Kidney epithelial cell (primary cell): ENCODE measurements around the gene ASB4. TPM values are rescaled to one million over a fixed set of nuclear protein-coding genes. Genes with fewer than 3 reads are reported as not detected.

Experiments used
- DNase-seq: peaks from one replicate; pipeline ENCODE4 v3.0.0-alpha.2; 2010; ENCODE audit warnings: low read depth
- H3K27me3 ChIP-seq: 2 replicates; pipeline ENCODE4 v1.6.0; 2011; ENCODE audit warnings: low read length; ENCODE audit not compliant: control insufficient read depth, insufficient read depth
- H3K36me3 ChIP-seq: 2 replicates; pipeline ENCODE4 v1.5.1; 2011; ENCODE audit warnings: low read length; ENCODE audit not compliant: control insufficient read depth, insufficient read depth
- H3K4me3 ChIP-seq: 2 replicates; pipeline ENCODE4 v1.5.1; 2011; ENCODE audit warnings: low read depth, mild to moderate bottlenecking, control low read depth, low read length
- total RNA-seq: library from RNA; depleted of rRNA; stranded (reverse); fragments of >200 nt; gene quantifications from 2 replicates; pipeline ENCODE4 v1.2.3, GENCODE V29; 2015
- TF ChIP-seq, protein P1 (sequence below): IDR thresholded peaks from 2 replicates; pipeline ENCODE4 v1.5.1; 2011; ENCODE audit warnings: mild to moderate bottlenecking, moderate library complexity, low read length, control low read depth, inconsistent platforms; ENCODE audit not compliant: insufficient read depth, poor library complexity, severe bottlenecking

Gene ASB4, protein sequence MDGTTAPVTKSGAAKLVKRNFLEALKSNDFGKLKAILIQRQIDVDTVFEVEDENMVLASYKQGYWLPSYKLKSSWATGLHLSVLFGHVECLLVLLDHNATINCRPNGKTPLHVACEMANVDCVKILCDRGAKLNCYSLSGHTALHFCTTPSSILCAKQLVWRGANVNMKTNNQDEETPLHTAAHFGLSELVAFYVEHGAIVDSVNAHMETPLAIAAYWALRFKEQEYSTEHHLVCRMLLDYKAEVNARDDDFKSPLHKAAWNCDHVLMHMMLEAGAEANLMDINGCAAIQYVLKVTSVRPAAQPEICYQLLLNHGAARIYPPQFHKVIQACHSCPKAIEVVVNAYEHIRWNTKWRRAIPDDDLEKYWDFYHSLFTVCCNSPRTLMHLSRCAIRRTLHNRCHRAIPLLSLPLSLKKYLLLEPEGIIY
- total RNA-seq, result not detected in 2 replicates

DNA sequence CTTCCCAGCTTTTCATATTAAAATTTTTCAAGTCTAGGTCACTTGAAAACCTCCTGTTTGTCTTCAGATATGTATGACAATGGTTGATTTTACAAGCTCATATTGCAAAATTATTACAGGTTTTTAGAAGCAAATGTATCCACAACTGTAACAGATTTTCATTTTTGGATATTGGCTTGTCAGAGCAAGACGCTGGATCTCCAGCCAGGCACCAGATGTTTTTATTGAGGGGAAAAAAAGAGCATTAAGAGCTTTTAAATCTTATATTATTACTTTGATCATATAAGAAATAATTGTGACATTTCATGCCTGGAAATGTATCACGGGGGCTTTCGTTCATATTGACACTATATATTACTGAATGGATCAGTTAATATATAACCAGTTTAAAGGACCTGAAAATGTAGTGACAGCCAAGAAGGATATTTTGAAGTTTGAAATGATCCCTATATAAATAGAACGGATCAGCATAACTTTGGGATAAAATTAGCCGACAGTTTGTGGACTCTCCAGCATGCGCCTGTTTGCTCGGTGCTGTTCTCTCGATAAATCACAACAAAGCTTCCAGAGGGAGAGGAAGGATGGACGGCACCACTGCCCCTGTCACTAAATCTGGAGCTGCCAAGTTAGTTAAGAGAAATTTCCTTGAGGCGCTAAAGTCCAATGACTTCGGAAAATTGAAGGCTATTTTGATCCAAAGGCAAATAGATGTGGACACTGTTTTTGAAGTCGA is at the start of gene ASB4:
Gene ASB4, plus strand, starts transcription at position 553 of the 733 bp plus-strand sequence. Its CDS starts 29 bp downstream, at position 582.
- TF ChIP-seq, protein P1, sequence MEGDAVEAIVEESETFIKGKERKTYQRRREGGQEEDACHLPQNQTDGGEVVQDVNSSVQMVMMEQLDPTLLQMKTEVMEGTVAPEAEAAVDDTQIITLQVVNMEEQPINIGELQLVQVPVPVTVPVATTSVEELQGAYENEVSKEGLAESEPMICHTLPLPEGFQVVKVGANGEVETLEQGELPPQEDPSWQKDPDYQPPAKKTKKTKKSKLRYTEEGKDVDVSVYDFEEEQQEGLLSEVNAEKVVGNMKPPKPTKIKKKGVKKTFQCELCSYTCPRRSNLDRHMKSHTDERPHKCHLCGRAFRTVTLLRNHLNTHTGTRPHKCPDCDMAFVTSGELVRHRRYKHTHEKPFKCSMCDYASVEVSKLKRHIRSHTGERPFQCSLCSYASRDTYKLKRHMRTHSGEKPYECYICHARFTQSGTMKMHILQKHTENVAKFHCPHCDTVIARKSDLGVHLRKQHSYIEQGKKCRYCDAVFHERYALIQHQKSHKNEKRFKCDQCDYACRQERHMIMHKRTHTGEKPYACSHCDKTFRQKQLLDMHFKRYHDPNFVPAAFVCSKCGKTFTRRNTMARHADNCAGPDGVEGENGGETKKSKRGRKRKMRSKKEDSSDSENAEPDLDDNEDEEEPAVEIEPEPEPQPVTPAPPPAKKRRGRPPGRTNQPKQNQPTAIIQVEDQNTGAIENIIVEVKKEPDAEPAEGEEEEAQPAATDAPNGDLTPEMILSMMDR, result no peak
- no peak for DNase-seq
- Histone ChIP-seq H3K36me3 (no peaks in the 10 kb centered on the region), H3K4me3 (no peak within 1 kb of the TSS), H3K27me3 (no peaks in the 10 kb centered on the region)

DNA sequence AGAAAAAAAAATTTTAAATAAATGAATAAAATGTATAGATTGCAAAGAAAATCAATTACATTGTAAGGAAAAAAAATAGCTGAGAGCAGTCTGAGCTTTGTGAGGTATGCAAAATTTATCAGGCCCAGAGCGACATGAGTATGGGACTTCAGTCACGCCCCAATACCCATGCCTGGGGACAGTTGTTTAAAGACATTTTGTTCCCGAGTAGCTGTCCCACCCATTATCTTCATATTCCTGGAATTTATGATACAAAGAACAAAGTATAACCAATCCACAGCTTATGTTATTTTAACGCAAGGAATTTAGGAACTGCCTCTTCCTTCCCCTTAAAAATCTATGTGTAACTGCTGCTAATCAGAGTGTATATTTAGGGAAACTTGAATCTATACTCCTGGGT is 49.3 kb upstream of the ASB4 start:
- no peaks in the 10 kb centered on the region for H3K27me3 ChIP-seq
- TF ChIP-seq, protein P1, result no peak
- no peak for DNase-seq
- no peak overlapping the region for H3K4me3 ChIP-seq
- no peaks in the 10 kb centered on the region for H3K36me3 ChIP-seq

DNA sequence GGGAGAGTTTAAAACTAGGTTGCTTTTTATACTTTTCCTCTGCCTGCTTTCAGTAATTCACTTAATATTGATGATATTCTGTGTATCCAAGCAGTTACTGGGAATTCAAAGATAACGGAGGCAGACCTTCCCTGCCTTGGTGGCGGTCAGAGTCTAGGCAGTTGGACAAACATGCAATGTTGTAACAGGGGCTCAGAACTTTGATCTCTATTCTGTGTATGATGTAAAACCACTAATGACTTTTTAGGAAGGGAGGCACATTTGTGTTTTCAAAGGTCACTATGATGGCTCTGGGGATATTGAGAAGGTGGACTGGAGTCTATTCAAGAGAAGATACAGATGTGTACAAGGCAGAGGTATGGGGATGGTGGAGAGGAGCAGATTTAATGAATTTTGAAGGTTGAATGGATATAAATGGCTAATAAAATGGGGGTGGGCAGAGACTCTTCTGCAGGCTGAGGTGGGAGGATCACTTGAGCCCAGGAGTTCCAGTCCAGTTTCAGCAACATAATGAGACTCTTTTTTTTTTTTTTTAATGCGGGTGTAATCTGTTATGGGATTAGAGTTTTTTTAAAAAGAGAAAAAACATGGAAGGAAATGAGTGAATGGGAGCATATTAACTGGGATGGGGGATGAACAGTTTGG is 45.2 kb upstream of the ASB4 start:
- DNase-seq, result no peak
- no peak overlapping the region for H3K4me3 ChIP-seq
- TF ChIP-seq, protein P1, result no peak
- no peaks in the 10 kb centered on the region for H3K36me3 ChIP-seq
- no peaks in the 10 kb centered on the region for H3K27me3 ChIP-seq

DNA sequence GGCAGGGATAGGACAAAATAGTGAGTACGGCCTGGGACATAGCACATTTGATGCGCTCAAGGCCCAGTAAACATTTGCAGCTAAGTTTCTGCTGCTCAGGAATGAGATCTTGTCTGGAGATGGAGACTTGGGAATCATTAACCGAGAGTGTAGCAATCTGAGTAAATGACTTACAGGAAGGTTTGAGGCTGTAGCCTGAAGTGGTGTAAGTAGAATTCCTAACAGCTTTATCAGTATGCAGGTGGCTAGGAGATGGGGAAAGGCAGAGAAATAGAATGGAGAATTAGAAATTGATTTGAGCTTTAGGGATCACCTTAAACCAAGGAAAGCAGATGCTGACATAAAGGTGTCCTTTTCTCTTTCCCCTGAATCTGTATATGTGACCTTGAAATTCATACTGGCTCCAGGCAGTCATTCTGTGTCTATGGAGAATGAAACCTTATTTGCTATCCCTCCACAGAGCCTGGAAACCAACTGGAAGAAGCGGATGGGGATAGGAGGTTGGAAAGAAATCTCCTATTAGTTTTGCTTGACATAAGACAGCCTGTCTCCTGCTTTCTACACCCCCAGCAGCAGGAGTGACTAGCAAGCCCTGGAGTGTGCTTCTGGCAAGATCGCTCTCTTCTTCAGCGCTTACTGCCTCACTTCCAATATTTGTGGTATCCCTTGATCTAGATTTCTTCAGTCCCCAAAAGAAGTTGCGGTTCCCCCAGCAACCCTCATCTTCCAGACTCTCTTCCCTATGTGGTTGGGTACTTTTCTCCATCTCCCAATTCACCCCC is 44.5 kb upstream of the ASB4 start:
- Histone ChIP-seq H3K36me3 (no peaks in the 10 kb centered on the region), H3K27me3 (no peaks in the 10 kb centered on the region), H3K4me3 (no peak overlapping the region)
- TF ChIP-seq, protein P1, result no peak
- DNase-seq, result peak; percentile 94

DNA sequence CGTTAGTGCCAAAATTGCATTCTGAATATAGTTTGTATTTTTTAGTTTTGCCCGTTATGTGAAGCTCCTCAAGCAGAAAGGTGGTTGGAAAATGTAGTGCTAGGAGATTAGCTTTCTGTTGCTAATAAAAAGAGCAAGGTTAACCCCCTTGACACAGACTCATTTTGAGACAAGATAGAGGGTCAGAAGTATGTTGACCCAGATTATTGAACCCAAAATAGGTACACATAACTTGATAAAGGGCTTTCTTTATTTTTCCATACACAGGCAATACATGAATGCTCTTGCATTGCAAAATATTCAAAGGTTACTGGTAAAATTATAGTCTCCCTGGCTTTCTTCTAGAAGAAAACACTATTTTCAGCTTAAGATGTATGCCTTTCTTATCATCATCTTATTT is 40.9 kb upstream of the ASB4 start:
- Histone ChIP-seq H3K36me3 (no peaks in the 10 kb centered on the region), H3K27me3 (no peaks in the 10 kb centered on the region), H3K4me3 (no peak overlapping the region)
- TF ChIP-seq, protein P1, result no peak
- DNase-seq, result no peak
